ENCODE results near the gene SCTR. TPM values are rescaled to one million over a fixed set of nuclear protein-coding genes. Genes with fewer than 3 reads are reported as not detected.
A peak's percentile ranks its signal among the peaks of the same experiment; 100 is the strongest.

SCTR gene
- total and polyA plus RNA-seq, 2 donors (not counting 1 experiment from before 2014, with no cell fraction given), result not detected

DNA sequence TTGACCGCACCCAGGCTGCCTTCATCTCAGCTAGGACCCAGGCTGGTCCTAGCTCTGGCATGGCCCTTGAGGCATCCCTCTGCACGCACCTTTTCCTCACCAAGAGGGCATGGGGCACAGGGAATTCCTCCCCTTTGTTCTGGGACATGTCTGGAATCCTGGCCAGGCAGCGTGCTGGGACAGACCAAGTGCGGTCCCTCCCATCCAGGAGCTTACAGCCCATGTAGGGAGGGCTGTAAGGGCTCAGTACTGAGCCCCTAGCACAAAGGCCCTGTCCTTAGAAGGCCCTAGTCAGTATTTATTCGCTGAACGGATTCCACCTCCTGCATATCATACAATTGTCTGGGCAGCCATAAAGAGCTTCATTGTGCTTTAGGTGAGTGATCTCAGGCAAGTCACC, 89.6 kb downstream of the SCTR start:
- Histone ChIP-seq H3K79me2 (ENCODE audit: control insufficient read depth, insufficient read depth, low read length) (no peaks in the 10 kb centered on the region), H4K20me1 (ENCODE audit: control insufficient read depth, insufficient read depth, low read length, poor library complexity, severe bottlenecking) (no peaks in the 10 kb centered on the region), H3K4me1 (ENCODE audit: control insufficient read depth in 2 of 2, insufficient read depth in 2 of 2, low read length in 2 of 2) (peaks cover 20 to 21% of the 10 kb centered on the region in 2 donors), H3K9ac (ENCODE audit: low read length) (no peak overlapping the region), H3K4me3 (ENCODE audit: control extremely low read depth in 1 of 5, extremely low read depth in 1 of 5, insufficient read depth in 1 of 5, low read depth in 2 of 5, low read length in 4 of 5) (no peak overlapping the region), H3K36me3 (replicated peaks in 1 of 2; ENCODE audit: control extremely low read depth in 1 of 2, control insufficient read depth in 1 of 2, extremely low read depth in 1 of 2, insufficient read depth in 2 of 2, low read length in 1 of 2) (no peaks in the 10 kb centered on the region), H3K27ac (ENCODE audit: low read length in 2 of 2) (no peak overlapping the region), H3K9me3 (ENCODE audit: control extremely low read depth in 1 of 3, control insufficient read depth in 2 of 3, insufficient read depth in 1 of 3, low read length in 2 of 3) (peaks cover 0 to 7% (median 0%) of the 10 kb centered on the region in 3 donors), H3K27me3 (replicated peaks in 1 of 4; ENCODE audit: control extremely low read depth in 1 of 4, control insufficient read depth in 3 of 4, insufficient read depth in 4 of 4, low read length in 3 of 4) (peaks cover 0 to 59% (median 18%) of the 10 kb centered on the region in 4 experiments), H3K4me2 (replicated peaks; ENCODE audit: low read depth, low read length, poor library complexity, severe bottlenecking) (no peak overlapping the region), H2AFZ (ENCODE audit: insufficient read depth, low read depth, low read length, poor library complexity, severe bottlenecking) (no peak overlapping the region)
- Mint-ChIP-seq H3K27ac (no peak overlapping the region), H3K27me3 (peaks cover 55% of the 10 kb centered on the region), H3K4me1 (peaks cover 23% of the 10 kb centered on the region), H3K9me3 (ENCODE audit: insufficient read depth) (no peaks in the 10 kb centered on the region), H3K4me3 (no peak overlapping the region)
- WGBS (ENCODE audit: insufficient coverage), result 90% methylated on average over 3 of the region's 6 CpGs
- CTCF ChIA-PET, result interaction anchor here (0.9 kb wide), 1 partner anchor 32 kb away, joined by 3 read pairs; no protein-coding TSS in a partner anchor
- POLR2A ChIA-PET, result no interaction called here
- ATAC-seq (ENCODE audit: low read depth), result no peak
- TF ChIP-seq EZH2 (IDR thresholded peaks at IDR 0.05; ENCODE audit: borderline replicate concordance, insufficient read depth, low read depth, low read length, poor library complexity, severe bottlenecking), result no peak
- intact Hi-C loops (cut with micrococcal nuclease), result loop anchor here (10.0 kb wide), 1 partner anchor 1350 kb away; the partner anchor contains the start of gene INSIG2
- no peak for DNase-seq

- no peak overlapping the region for H3K4me3 ChIP-seq (ENCODE audit: control extremely low read depth in 1 of 5, extremely low read depth in 1 of 5, insufficient read depth in 1 of 5, low read depth in 2 of 5, low read length in 4 of 5)
- TF ChIP-seq, protein P1, sequence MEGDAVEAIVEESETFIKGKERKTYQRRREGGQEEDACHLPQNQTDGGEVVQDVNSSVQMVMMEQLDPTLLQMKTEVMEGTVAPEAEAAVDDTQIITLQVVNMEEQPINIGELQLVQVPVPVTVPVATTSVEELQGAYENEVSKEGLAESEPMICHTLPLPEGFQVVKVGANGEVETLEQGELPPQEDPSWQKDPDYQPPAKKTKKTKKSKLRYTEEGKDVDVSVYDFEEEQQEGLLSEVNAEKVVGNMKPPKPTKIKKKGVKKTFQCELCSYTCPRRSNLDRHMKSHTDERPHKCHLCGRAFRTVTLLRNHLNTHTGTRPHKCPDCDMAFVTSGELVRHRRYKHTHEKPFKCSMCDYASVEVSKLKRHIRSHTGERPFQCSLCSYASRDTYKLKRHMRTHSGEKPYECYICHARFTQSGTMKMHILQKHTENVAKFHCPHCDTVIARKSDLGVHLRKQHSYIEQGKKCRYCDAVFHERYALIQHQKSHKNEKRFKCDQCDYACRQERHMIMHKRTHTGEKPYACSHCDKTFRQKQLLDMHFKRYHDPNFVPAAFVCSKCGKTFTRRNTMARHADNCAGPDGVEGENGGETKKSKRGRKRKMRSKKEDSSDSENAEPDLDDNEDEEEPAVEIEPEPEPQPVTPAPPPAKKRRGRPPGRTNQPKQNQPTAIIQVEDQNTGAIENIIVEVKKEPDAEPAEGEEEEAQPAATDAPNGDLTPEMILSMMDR (IDR thresholded peaks at IDR 0.05), result no peak
- no peak for TF ChIP-seq EZH2 (IDR thresholded peaks at IDR 0.05; ENCODE audit: borderline replicate concordance, insufficient read depth, low read depth, low read length, poor library complexity, severe bottlenecking)
- no peaks in the 10 kb centered on the region for H3K36me3 ChIP-seq (replicated peaks in 1 of 2; ENCODE audit: control extremely low read depth in 1 of 2, control insufficient read depth in 1 of 2, extremely low read depth in 1 of 2, insufficient read depth in 2 of 2, low read length in 1 of 2)
- no peaks in the 10 kb centered on the region for H3K79me2 ChIP-seq (ENCODE audit: control insufficient read depth, insufficient read depth, low read length)
- H3K27me3 Mint-ChIP-seq, result peaks cover 55% of the 10 kb centered on the region
- peak overlapping the region; percentile 51 for H3K4me3 Mint-ChIP-seq
- ChIA-PET POLR2A (no interaction called here), CTCF (no interaction called here)
- H3K27ac Mint-ChIP-seq, result no peak overlapping the region
- DNase-seq (no peak), ATAC-seq (ENCODE audit: low read depth) (no peak)
- no peak overlapping the region for H3K9ac ChIP-seq (ENCODE audit: low read length)
- 94% methylated on average over 4 of the region's 10 CpGs for WGBS (ENCODE audit: insufficient coverage)
- no peaks in the 10 kb centered on the region for H4K20me1 ChIP-seq (ENCODE audit: control insufficient read depth, insufficient read depth, low read length, poor library complexity, severe bottlenecking)
- H2AFZ ChIP-seq (ENCODE audit: insufficient read depth, low read depth, low read length, poor library complexity, severe bottlenecking), result no peak overlapping the region
- no peak overlapping the region for H3K4me2 ChIP-seq (replicated peaks; ENCODE audit: low read depth, low read length, poor library complexity, severe bottlenecking)
- intact Hi-C loops (cut with micrococcal nuclease), result loop anchor here (10.0 kb wide), 1 partner anchor 1349 kb away; the partner anchor contains the start of gene INSIG2
- H3K4me1 Mint-ChIP-seq, result peaks cover 24% of the 10 kb centered on the region
- H3K4me1 ChIP-seq (ENCODE audit: control insufficient read depth in 2 of 2, insufficient read depth in 2 of 2, low read length in 2 of 2), result peaks cover 20 to 21% of the 10 kb centered on the region in 2 donors
- H3K27ac ChIP-seq (ENCODE audit: low read length in 2 of 2), result no peak overlapping the region
- H3K9me3 ChIP-seq (ENCODE audit: control extremely low read depth in 1 of 3, control insufficient read depth in 2 of 3, insufficient read depth in 1 of 3, low read length in 2 of 3), result peaks cover 0 to 7% (median 0%) of the 10 kb centered on the region in 3 donors
- H3K9me3 Mint-ChIP-seq (ENCODE audit: insufficient read depth), result no peaks in the 10 kb centered on the region
- peaks cover 0 to 62% (median 19%) of the 10 kb centered on the region in 4 experiments for H3K27me3 ChIP-seq (replicated peaks in 1 of 4; ENCODE audit: control extremely low read depth in 1 of 4, control insufficient read depth in 3 of 4, insufficient read depth in 4 of 4, low read length in 3 of 4)
Measured at GRCh38 chr2:119433636-119434327, 90.5 kb downstream of the SCTR start.
